Pancreas (tissue), 10 donors: ENCODE measurements around the gene LRP2BP. TPM values are rescaled to one million over a fixed set of nuclear protein-coding genes. Genes with fewer than 3 reads are reported as not detected.

Experiments
- ATAC-seq, 4 donors: fragments of 200-7000 bp; cut with Tn5 transposase; one replicate each; pipeline versions ENCODE4 v1.8.0 to v1.9.1; 2020; ENCODE audit warnings: mild to moderate bottlenecking in 4 of 4, moderate library complexity in 4 of 4
- DNase-seq, 6 donors: peaks; one replicate each; pipeline ENCODE4 v3.0.0-alpha.2; 2020
- FAIRE-seq: peaks from 2 replicates; lab custom pipeline; 2012; peaks lifted over from hg19 to GRCh38; lab: Jason Lieb, UNC
- H3K27ac ChIP-seq, 4 donors: fragments of 200-600 bp; sonication (generic); 1 replicate in 3 of 4; 2 replicates in 1 of 4; pipeline versions ENCODE4 v1.5.0 to v1.8.0; 2020
- H3K27me3 ChIP-seq, 4 donors: fragments of 200-600 bp; one replicate each; pipeline ENCODE4 v1.8.0; 2021
- H3K36me3 ChIP-seq, 3 donors: fragments of 200-600 bp; sonication (generic) in 1 of 3; one replicate each; pipeline versions ENCODE4 v1.5.0 to v1.8.0; 2020 to 2021
- H3K4me1 ChIP-seq, 3 donors: fragments of 200-600 bp; one replicate each; pipeline ENCODE4 v1.8.0; 2021
- H3K4me3 ChIP-seq, 4 donors: fragments of 200-600 bp; sonication (generic) in 2 of 4; one replicate each; pipeline versions ENCODE4 v1.5.0 to v1.8.0; 2020 to 2021
- H3K9me3 ChIP-seq, 4 donors: fragments of 200-600 bp; one replicate each; pipeline ENCODE4 v1.8.0; 2021
- CTCF ChIP-seq, 4 donors: fragments of 200-600 bp; sonication (generic) in 3 of 4; IDR thresholded peaks; one replicate each; pipeline versions ENCODE4 v1.5.0 to v1.8.0; 2021; ENCODE audit warnings: antibody characterized with exemption in 4 of 4
- WGBS, 2 donors: extraction: QIAGEN DNeasy Blood & Tissue Kit; methylation state at CpG; one replicate each; pipeline ENCODE4 v1.1.7; 2013; 5-methylcytosine and 5-hydroxymethylcytosine counted together
- intact Hi-C, 3 donors: fragments of 100-400 bp; cut with DNase I; formaldehyde crosslinking; loops; one replicate each; pipeline versions ENCODE4 v1.11.1 to v1.14.2; 2022
- polyA plus RNA-seq, 2 donors: library from polyadenylated mRNA; stranded (reverse); fragments of 200-250 nt; gene quantifications; one replicate each; pipeline ENCODE4 v1.2.3, GENCODE V29; 2013
- total RNA-seq, 6 donors: library from RNA; stranded (reverse); fragmentation: NEBNext Ultra II Directional in 4 of 6; extraction: Animal tissue kit (Norgen Biotek cat#: 25700) in 4 of 6; gene quantifications; one replicate each; pipeline versions ENCODE4 v1.2.1 to v1.2.4, GENCODE V29; 2021 to 2023
- donor health status: healthy with polysubstance abuse.
- donor health status: DM: no; HTN: no; CAD: no; lungs with moderate emphysema.
- donor health status: DM: no; HTN: no; CAD: no.
- donor health status: control.
- donor health status: control.
- donor health status: Bipolar disorder and iron deficiency.
- donor health status: DM: yes; HTN: yes; CAD: no.
- donor health status: DM: no; HTN: no; CAD: no.
- donor health status: DM: no; HTN: no; CAD: no.
- donor health status: DM: yes; HTN: yes; CAD: no.

LRP2BP gene
- total and polyA plus RNA-seq, 8 donors, result 0.72 to 2.1 (median 1.00) TPM

DNA sequence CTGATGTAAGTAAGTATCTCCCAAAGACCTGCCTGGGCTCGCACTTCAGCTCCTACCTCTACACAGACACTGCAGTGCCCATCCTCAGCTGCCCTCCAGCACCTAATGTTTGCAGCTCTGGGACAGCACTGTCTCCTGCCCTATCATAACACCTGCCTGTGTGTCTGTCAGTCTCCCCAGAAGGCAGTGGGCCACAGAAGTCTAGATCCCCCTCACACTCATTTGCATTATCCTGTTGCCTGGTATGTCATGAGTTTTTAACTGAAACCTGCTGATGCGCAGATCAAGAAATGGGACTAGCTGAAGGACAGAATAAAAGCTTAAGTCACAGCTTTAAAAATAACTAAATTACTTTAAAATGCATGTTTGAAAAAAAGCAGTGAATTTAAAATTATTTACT, 43.0 kb downstream of the LRP2BP start:
- no peak for ATAC-seq
- intact Hi-C loops, result no loop called here
- FAIRE-seq, result no peak
- no peaks in the 10 kb centered on the region for H3K4me1 ChIP-seq
- WGBS, 2 donors, result 97 to 100% methylated on average over 2 of the region's 2 CpGs
- no peak for TF ChIP-seq CTCF (IDR thresholded peaks at IDR 0.05)
- no peak overlapping the region for H3K4me3 ChIP-seq
- no peak overlapping the region for H3K27ac ChIP-seq
- H3K27me3 ChIP-seq, result no peaks in the 10 kb centered on the region
- H3K9me3 ChIP-seq, result no peaks in the 10 kb centered on the region
- H3K36me3 ChIP-seq, result peaks cover 0 to 10% (median 0%) of the 10 kb centered on the region in 3 donors
- DNase-seq, result no peak

DNA sequence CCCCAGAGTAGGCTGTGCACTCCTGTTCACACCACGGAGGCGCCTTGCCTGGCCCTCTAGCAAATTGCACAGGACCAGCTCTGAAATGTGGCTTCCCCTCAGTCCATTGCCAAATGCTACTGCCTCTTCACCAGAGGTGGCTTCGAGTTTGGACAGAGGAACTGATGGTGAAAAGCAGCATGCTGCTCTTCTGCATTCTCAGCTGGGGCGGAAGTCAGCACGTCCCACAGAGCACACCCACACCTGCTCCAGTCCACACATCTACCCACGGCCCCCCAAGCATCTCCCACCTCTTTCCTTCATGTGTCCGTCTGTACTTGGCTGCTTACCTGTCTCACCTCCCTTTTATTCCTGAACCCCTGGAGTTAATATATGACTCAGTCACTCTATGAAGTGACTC, 43.5 kb downstream of the LRP2BP start:
- no peak for TF ChIP-seq CTCF (IDR thresholded peaks at IDR 0.05)
- Histone ChIP-seq H3K4me3 (no peak overlapping the region), H3K27ac (no peak overlapping the region), H3K27me3 (no peaks in the 10 kb centered on the region), H3K36me3 (peaks cover 0 to 10% (median 0%) of the 10 kb centered on the region in 3 donors), H3K9me3 (no peaks in the 10 kb centered on the region), H3K4me1 (no peaks in the 10 kb centered on the region)
- ATAC-seq (no peak), FAIRE-seq (no peak), DNase-seq (no peak)
- WGBS, 2 donors, result 88 to 89% methylated on average over 7 of the region's 7 CpGs
- intact Hi-C loops, result no loop called here

- Histone ChIP-seq H3K4me3 (no peak overlapping the region), H3K27me3 (no peaks in the 10 kb centered on the region), H3K4me1 (no peaks in the 10 kb centered on the region), H3K27ac (no peak overlapping the region), H3K9me3 (no peaks in the 10 kb centered on the region), H3K36me3 (peaks cover 0 to 12% (median 0%) of the 10 kb centered on the region in 3 donors)
- no peak for DNase-seq
- no peak for FAIRE-seq
- intact Hi-C loops, result no loop called here
- ATAC-seq, result no peak
- 91 to 94% methylated on average over 13 of the region's 13 CpGs for WGBS, 2 donors
- no peak for TF ChIP-seq CTCF (IDR thresholded peaks at IDR 0.05)
These were observed 44.0 kb downstream of the LRP2BP start for GRCh38 chr4:185351691-185352090.

GRCh38 chr4:185346975-185347601, 48.6 kb downstream of the LRP2BP start:
- peaks cover 0 to 6% (median 0%) of the 10 kb centered on the region in 3 donors for H3K36me3 ChIP-seq
- no peak for TF ChIP-seq CTCF (IDR thresholded peaks at IDR 0.05)
- H3K4me3 ChIP-seq, result no peak overlapping the region
- H3K9me3 ChIP-seq, result no peaks in the 10 kb centered on the region
- WGBS, 2 donors, result 92 to 94% methylated on average over 14 of the region's 14 CpGs
- no peaks in the 10 kb centered on the region for H3K27me3 ChIP-seq
- intact Hi-C loops, result no loop called here
- H3K4me1 ChIP-seq, result no peaks in the 10 kb centered on the region
- no peak for FAIRE-seq
- no peak for ATAC-seq
- no peak overlapping the region for H3K27ac ChIP-seq
- DNase-seq, result no peak

GRCh38 chr4:185344743-185345538, 50.8 kb downstream of the LRP2BP start:
- H3K9me3 ChIP-seq, result no peaks in the 10 kb centered on the region
- no peak for TF ChIP-seq CTCF (IDR thresholded peaks at IDR 0.05)
- 85 to 90% methylated on average over 6 of the region's 6 CpGs for WGBS, 2 donors
- DNase-seq (no peak), FAIRE-seq (no peak), ATAC-seq (no peak)
- H3K4me1 ChIP-seq, result no peaks in the 10 kb centered on the region
- no peak overlapping the region for H3K27ac ChIP-seq
- intact Hi-C loops, result no loop called here
- H3K4me3 ChIP-seq, result no peak overlapping the region
- peaks cover 0 to 6% (median 0%) of the 10 kb centered on the region in 3 donors for H3K36me3 ChIP-seq
- H3K27me3 ChIP-seq, result no peaks in the 10 kb centered on the region
